SH-SY5Y (cell line): ENCODE results near the gene ZNRF1.
A peak's percentile ranks its signal among the peaks of the same experiment; 100 is the strongest.

Source experiments
- GATA2 ChIP-seq: IDR thresholded peaks from 2 replicates; pipeline ENCODE4 v1.6.1; 2011; ENCODE audit warnings: mild to moderate bottlenecking, low read depth, low read length
- GATA3 ChIP-seq: IDR thresholded peaks from 2 replicates; pipeline ENCODE4 v1.6.1; 2011; ENCODE audit warnings: low read depth, mild to moderate bottlenecking, low read length, moderate library complexity

ZNRF1 gene

DNA sequence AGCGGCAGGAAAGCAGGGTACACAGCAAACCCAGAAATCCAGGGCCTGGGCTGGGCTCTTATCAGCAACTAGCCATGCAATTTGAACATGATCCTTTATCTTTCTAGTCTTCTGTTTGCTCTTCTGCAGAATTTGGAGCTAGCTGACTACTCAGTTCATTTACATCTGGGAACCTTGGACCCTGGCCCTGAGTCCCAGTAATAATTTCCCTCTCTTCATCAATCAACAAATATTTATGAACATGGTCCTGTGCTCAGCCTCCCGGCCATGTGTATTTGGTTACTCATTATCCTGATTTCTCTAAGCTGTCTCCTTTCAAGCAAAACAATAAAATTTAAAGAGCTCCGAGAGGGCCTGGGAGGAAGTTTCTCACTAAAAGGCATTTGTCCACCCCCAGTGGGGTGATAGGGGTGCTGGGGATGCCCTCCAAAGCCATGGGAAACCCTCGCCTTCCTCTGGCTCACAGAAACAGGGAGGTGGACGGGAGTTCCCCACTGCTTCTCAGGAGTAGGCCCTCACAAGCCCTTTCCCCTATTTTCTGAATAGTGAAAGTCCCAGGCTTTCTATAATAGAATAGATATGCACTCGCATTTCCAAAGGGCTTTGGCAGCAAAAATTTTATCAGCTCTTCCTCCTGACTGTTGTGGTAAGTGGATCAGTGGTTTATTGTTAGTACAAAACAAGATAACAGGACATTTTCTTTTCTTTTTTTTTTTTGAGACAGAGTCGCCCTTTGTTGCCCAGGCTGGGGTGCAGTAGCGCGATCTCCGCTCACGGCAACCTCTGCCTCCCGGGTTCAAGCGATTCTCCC, 7.0 kb upstream of the ZNRF1 start:
- no peak for TF ChIP-seq GATA3
- TF ChIP-seq GATA2 = peak; percentile 31; the same call in 1 of the 2 replicates

DNA sequence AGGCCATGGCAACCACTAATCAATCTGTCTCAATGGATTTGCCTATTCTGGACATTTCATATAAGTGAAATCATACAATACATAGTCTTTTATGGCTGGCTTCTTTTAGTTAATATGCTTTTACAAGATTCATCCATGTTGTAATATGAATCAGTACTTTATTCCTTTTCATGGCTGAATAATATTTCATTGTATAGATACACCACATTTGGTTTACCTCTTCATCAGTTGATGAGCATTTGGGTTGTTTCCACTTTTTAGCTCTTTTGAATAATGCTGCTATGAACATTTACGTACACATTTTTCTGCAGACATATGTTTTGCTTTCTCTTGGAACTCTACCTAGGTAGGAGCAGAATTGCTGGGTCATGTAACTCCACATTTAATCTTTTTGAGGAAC, 2.8 kb upstream of the ZNRF1 start:
- TF ChIP-seq GATA3 (no peak), GATA2 (no peak)

DNA sequence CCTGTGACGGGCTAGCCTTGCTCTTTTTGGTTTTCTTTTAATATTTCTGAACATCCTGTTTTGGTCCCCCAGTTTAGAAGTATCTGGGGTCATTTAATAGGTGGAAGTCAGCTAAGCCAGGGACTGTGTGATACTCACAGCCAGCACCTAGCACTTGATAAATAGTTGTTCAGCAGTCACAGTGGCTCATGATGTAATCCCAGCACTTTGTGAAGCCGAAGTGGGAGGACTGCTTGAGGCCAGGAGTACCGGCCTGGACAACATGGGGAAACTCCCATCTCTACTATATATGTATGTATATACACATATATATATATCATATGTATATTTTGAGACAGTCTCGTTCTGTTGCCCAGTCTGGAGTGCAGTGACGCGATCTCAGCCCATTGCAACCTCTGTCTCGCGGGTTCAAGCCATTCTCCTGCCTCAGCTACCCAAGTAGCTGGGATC, 1.8 kb upstream of the ZNRF1 start:
- TF ChIP-seq GATA3 (no peak), GATA2 (no peak)

DNA sequence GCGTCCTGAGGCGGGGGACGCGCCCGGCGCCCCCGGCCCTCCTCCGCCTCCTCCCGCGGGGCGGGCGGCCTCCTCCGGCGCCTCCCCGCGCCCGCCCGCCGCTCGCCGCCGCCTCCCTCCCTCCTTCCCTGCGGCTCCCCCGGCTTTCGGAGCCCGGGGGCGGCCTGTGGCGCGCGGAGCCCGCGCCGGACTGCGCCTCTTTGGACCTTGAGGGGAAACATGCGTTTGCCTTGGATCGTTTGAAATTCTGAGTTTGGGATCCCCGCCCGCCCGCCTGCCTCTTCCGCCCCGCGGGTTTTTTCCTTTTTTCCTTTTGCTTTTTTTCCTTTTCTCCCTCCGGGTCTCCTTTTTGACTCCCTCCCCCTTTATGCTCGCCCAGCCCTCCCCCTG, 390 bp downstream of the ZNRF1 start:
- TF ChIP-seq GATA2 (no peak), GATA3 (no peak)

DNA sequence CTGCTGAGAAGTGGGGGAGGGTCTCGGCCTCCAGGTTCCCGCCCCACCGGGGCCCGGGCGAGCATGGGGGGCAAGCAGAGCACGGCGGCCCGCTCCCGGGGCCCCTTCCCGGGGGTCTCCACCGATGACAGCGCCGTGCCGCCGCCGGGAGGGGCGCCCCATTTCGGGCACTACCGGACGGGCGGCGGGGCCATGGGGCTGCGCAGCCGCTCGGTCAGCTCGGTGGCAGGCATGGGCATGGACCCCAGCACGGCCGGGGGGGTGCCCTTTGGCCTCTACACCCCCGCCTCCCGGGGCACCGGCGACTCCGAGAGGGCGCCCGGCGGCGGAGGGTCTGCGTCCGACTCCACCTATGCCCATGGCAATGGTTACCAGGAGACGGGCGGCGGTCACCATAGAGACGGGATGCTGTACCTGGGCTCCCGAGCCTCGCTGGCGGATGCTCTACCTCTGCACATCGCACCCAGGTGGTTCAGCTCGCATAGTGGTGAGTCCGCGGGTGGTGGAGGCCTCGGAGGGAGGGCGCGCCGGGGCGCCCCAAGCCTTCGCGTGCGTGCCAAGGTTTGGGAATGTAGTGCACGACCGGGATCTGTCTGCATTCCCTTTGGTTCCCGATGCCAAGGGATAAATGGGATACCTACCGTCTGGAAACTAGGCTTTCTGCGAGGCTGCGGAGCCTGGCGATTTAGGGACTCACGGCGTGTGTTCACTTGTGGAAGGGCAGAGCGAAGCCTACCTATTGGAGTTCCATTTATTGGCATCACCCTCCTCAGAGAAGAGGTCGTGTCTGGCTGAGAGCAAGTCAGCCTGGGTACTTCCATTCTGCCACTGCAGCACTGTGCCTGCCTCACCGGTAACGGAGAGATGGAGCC, 1.0 kb downstream of the ZNRF1 start:
- TF ChIP-seq GATA2 (no peak), GATA3 (no peak)

DNA sequence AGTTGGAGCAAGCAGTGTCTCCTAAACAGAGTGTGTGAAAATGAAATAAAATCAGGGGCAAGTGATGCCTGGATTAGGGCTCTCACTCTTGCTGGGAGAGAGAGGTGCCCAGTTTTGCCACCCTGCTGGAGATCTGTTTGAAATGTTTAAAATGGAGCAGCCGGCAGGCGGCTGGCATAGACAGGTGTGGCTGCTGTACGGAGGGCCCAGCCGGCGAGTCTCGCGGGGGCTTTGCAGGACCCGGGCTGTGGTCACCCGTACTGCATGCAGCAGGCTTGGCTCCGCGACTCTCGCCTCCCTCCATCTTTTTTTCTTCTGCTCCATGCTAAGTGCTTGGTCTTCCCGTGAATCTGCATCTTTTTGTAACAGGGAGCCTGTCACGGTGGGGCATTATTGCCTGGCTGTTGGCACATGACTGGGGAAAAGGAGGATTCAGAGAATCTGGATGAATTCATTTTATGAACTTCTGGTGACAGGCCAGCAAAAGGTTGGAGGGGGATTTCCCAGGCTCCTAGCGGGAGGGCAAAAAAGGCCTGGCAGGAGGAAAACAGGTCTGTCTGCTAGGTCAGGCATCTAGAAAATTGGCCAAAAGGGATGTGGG, 1.8 kb downstream of the ZNRF1 start:
- TF ChIP-seq GATA3 (no peak), GATA2 (no peak)

DNA sequence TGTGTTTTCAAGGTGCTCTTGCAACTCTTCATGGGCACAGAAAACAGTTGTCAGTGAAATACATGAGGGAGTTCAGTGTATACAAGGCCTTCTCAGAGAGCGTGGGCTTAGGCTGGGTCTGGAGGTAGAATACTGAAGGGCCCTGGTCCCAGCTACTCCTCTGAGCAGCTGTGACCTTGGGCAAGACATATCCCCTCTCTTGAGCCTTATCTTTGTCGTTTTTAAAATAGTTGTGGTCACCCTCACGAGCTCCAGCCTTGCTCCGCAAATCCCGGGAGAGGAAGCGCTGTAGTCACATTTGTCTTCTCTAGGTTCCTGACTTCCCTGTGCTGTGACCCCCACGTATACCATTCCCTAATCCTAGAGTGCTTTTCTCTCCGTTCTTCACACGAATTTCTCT, 3.6 kb downstream of the ZNRF1 start:
- TF ChIP-seq GATA3 (no peak), GATA2 (no peak)

DNA sequence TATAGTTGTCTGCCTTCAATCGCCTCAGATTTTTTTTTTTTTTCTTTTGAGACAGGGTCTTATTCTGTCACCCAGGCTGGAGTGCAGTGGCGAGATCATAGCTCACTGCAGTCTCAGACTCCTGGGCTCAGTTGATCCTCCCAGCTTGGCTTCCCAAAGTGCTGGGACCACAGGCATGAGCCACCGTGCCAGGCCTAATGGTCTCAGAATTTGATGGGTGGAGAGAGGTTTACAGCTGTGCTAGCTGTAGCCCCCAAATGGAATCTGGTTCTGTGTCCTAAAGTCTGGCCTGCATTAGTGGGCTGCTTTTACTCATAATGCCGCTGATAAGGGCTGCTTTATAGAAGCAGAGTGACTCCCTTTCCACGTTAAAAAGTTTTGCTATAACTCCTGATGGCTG, 5.1 kb downstream of the ZNRF1 start:
- TF ChIP-seq GATA2 (no peak), GATA3 (no peak)

DNA sequence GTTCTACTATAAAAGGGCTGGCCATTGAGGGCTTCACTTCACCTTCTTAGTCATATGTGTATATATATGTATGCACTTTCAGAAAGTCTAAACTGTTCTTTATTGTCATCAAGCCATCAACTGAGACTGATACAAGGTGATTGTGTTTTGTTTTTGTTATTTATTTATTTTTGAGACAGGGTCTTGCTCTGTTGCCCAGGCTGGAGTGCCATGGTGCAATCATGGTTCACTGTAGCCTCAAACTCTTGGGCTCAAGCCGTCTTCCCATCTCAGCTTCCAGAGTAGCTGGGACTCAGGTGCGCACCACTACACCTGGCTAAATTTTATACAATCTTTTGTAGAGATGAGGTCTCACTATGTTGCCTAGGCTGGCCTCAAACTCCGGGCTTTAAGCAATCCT, 5.6 kb downstream of the ZNRF1 start:
- TF ChIP-seq GATA3 = no peak
- no peak for TF ChIP-seq GATA2

DNA sequence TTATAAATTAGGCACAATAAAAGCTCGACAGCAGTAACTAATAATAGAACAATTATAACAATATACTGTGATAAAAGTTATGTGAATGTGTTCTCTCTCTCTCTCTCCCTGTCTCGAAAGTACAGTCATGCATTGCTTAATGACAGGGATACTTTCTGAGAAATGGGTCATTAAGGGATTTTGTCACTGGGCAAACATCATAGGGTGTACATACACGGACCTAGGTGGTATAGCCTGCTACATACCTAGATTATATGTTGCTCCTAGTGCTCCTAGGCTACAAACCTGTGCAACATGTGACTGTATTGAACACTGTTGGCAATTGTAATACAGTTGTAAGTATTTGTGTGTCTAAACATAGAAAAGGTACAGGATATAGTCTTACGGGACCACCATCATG, 6.9 kb downstream of the ZNRF1 start:
- no peak for TF ChIP-seq GATA2
- TF ChIP-seq GATA3 = no peak

DNA sequence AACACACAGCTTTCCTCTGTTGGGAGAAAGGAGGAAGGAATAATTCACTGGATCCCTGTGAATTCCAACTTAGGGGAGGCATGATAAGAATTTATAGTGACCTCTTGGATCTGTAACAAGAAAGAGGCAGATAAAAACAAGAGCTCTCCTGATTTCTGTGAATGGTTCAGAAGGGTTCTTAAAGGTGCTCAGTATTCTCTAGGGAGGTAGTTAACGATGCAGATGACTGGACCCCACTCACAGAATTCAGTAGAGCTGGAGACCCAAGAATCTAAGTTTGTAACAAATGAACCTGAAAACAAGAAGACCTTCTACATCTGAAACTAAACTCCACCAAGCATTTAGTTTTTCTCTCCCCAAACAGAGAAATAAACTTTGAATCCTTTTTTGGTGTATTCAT, 8.6 kb downstream of the ZNRF1 start:
- TF ChIP-seq GATA2 = no peak
- no peak for TF ChIP-seq GATA3

DNA sequence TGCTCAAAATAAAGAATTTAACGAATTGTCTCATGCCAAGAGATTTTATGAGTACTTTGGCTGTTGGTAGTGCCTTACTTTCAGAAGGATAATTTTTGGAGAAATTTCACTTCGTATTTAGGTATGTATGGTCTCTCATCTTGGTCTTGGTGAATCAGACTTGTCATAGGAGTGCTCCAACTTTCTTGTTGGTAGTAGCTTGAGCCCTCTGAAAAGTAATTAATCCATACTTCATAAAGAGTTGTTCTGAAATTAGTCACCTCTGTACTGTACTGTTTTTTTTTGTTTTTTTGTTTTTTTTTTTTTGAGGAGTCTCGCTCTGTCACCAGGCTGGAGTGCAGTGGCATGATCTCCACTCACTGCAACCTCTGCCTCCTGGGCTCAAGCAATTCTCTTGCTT, 11.6 kb downstream of the ZNRF1 start:
- TF ChIP-seq GATA3 (no peak), GATA2 (no peak)

DNA sequence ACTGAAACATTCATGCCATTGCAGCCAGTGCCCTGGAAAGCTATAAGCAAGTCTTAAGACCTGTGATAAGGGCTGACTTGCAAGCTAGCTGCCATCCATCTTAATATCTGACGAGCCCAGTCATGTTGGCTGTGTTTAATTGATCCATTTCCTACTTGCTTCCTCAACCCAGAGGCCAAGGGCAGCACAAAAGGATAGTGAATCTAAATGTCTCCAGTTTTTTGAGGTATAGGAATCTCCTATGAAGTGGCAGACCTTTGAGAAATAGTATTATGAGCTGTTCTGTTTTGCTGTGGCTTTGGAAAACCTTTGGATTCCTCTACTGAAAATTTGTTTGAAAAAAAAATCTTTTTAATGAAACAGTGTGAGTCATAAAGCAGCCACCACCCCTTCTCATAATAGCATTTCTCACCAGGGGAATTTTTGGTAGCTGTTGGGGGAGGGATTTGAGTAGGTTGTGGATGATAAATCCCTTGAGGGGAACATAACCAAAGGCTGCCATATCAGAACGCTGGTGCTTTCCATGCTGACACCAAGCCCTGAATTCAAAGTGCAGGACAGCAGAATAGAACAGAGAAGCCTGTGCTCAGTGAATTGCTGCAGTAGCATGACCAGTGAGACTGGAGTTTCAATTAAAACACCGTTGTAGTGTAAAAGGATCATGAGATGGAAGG, 12.9 kb downstream of the ZNRF1 start:
- TF ChIP-seq GATA2 = no peak
- TF ChIP-seq GATA3 = no peak

DNA sequence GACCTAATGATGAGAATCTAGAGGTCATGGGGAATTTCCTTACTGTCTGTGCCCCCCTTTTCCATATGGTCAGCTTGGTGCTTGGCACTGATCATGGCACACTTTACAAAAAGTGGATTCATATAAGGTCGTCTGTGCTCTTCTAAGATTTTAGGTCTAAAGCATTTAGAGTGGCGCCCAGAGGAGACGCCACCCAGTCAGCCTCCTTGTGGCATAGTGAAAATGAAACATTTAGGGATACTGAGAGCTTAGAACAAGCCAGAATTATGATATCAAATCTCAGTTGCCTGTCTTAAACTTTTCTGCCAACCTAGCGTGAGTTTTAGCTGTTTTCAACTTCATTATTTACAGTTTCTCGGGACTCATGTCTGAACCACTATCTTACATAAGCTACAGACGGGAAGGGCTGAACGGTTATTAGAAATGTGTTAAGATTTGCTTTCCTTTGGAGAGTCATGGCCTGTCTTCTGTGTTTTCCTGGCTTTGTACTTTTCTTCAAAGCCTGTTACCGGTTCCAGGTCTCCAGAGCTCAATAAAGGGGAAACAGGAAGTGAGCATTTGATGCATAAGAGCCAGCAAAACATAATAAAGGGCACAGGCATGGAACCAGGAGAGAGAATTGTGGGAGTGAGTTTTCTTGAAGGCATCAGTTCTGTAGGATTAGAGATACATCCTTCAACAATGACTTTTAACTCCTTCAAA, 13.7 kb downstream of the ZNRF1 start:
- no peak for TF ChIP-seq GATA3
- no peak for TF ChIP-seq GATA2
